ENCODE results near the gene RHBG. TPM values are rescaled to one million over a fixed set of nuclear protein-coding genes. Genes with fewer than 3 reads are reported as not detected.

Gene RHBG
- total and polyA plus RNA-seq, 2 experiments from 2014 or later = 1.2 to 1.6 TPM

DNA sequence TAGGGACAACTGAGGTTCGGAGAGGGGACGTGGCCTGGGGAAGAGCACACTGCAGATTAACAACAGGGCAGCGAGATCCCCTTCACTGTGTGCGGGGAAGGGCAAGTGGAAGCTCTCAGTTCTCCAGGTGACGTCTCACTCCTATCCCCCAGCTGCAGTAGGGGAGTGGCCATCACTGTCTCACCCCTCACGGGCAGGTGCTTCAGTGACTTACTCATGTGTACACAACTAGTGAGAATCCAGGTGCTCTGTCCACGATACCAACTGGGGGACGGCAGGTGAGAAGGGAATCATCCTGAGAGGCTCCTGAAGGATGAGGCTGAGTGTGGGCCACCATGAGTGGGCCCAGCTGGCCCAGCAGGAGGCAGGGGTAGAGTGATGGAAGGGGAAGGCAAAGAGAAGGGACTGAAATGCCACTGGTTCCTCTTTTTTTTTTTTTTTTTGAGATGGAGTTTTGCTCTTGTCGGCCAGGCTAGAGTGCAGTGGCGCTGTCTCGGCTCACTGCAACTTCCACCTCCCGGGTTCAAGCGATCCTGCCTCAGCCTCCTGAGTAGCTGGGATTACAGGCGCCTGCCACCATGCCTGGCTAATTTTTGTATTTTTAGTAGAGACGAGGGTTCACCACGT, 25.9 kb downstream of the RHBG start (continued):
- TF ChIP-seq STAT1 (IDR thresholded peaks at IDR 0.05; ENCODE audit: unreplicated experiment) (no peak), NANOG (IDR thresholded peaks at IDR 0.05; ENCODE audit: borderline replicate concordance) (no peak), EZH2phosphoT487 (IDR thresholded peaks at IDR 0.05; ENCODE audit: unreplicated experiment) (no peak), JUNB (IDR thresholded peaks at IDR 0.05; ENCODE audit: unreplicated experiment) (no peak)
- TF ChIP-seq, protein P1, sequence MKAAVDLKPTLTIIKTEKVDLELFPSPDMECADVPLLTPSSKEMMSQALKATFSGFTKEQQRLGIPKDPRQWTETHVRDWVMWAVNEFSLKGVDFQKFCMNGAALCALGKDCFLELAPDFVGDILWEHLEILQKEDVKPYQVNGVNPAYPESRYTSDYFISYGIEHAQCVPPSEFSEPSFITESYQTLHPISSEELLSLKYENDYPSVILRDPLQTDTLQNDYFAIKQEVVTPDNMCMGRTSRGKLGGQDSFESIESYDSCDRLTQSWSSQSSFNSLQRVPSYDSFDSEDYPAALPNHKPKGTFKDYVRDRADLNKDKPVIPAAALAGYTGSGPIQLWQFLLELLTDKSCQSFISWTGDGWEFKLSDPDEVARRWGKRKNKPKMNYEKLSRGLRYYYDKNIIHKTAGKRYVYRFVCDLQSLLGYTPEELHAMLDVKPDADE (IDR thresholded peaks at IDR 0.05) = no peak
- TF ChIP-seq, protein P2, sequence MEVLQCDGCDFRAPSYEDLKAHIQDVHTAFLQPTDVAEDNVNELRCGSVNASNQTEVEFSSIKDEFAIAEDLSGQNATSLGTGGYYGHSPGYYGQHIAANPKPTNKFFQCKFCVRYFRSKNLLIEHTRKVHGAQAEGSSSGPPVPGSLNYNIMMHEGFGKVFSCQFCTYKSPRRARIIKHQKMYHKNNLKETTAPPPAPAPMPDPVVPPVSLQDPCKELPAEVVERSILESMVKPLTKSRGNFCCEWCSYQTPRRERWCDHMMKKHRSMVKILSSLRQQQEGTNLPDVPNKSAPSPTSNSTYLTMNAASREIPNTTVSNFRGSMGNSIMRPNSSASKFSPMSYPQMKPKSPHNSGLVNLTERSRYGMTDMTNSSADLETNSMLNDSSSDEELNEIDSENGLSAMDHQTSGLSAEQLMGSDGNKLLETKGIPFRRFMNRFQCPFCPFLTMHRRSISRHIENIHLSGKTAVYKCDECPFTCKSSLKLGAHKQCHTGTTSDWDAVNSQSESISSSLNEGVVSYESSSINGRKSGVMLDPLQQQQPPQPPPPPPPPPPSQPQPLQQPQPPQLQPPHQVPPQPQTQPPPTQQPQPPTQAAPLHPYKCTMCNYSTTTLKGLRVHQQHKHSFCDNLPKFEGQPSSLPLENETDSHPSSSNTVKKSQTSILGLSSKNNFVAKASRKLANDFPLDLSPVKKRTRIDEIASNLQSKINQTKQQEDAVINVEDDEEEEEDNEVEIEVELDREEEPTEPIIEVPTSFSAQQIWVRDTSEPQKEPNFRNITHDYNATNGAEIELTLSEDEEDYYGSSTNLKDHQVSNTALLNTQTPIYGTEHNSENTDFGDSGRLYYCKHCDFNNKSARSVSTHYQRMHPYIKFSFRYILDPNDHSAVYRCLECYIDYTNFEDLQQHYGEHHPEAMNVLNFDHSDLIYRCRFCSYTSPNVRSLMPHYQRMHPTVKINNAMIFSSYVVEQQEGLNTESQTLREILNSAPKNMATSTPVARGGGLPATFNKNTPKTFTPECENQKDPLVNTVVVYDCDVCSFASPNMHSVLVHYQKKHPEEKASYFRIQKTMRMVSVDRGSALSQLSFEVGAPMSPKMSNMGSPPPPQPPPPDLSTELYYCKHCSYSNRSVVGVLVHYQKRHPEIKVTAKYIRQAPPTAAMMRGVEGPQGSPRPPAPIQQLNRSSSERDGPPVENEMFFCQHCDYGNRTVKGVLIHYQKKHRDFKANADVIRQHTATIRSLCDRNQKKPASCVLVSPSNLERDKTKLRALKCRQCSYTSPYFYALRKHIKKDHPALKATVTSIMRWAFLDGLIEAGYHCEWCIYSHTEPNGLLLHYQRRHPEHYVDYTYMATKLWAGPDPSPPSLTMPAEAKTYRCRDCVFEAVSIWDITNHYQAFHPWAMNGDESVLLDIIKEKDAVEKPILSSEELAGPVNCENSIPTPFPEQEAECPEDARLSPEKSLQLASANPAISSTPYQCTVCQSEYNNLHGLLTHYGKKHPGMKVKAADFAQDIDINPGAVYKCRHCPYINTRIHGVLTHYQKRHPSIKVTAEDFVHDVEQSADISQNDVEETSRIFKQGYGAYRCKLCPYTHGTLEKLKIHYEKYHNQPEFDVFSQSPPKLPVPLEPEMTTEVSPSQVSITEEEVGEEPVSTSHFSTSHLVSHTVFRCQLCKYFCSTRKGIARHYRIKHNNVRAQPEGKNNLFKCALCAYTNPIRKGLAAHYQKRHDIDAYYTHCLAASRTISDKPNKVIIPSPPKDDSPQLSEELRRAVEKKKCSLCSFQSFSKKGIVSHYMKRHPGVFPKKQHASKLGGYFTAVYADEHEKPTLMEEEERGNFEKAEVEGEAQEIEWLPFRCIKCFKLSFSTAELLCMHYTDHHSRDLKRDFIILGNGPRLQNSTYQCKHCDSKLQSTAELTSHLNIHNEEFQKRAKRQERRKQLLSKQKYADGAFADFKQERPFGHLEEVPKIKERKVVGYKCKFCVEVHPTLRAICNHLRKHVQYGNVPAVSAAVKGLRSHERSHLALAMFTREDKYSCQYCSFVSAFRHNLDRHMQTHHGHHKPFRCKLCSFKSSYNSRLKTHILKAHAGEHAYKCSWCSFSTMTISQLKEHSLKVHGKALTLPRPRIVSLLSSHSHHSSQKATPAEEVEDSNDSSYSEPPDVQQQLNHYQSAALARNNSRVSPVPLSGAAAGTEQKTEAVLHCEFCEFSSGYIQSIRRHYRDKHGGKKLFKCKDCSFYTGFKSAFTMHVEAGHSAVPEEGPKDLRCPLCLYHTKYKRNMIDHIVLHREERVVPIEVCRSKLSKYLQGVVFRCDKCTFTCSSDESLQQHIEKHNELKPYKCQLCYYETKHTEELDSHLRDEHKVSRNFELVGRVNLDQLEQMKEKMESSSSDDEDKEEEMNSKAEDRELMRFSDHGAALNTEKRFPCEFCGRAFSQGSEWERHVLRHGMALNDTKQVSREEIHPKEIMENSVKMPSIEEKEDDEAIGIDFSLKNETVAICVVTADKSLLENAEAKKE (CRISPR knock-in tag; IDR thresholded peaks at IDR 0.05) = no peak

DNA sequence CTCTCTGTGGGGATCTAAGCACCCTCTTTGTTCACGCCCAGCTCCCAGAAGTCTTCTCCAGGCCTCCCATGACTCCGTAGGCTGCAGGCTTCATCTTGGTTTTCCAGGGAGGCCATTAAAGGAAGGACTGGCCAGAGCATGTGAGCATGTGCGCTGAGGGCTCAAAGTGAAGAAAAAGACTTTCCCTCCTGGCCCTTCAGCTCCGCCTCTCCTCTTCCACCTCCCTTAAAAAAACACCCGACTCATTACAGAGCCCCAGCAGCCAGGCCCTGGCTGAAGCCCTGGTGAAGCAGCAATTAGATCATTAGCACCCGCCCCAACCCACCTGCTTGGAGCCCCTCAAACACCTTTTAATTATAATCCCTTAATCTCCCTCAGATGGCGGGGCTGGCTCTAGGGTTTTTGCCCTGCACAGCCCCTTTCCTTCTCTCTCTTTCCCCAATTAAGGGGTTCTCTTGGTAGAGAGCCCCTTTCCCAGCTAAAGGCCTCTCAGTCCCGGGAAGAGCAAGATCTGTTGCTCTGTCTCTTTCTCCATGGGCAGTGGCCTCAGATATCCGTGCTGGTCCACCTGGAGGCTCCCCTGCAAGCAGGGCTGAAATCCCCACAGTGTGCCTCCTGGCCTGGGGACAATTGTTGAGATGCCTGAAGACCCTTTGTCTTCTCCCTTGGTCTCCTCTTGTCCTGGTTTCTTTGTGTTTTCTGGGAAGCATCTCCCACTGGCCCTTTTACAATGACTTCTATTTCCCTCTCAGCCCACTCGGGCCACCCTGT, 30.5 kb downstream of the RHBG start:
- Mint-ChIP-seq H3K4me1 (peaks cover 28% of the 10 kb centered on the region), H3K36me3 (ENCODE audit: low read depth) (peaks cover 7% of the 10 kb centered on the region; the same call in 2 of the 3 replicates), H3K27ac (no peak overlapping the region), H3K4me3 (no peak overlapping the region; the same call in 2 of the 3 replicates), H3K27me3 (ENCODE audit: insufficient read depth, low read depth, poor library complexity) (peaks cover 22% of the 10 kb centered on the region), H3K9me3 (peaks cover 3% of the 10 kb centered on the region)
- Histone ChIP-seq H3K36me3 (ENCODE audit: insufficient read depth) (no peaks in the 10 kb centered on the region), H3K27me3 (ENCODE audit: insufficient read depth) (no peaks in the 10 kb centered on the region), H3K27ac (ENCODE audit: low read depth) (no peak overlapping the region), H3K4me2 (peak overlapping the region; percentile 38; the same call in 1 of the 2 replicates), H3K9me2 (ENCODE audit: insufficient read depth) (no peaks in the 10 kb centered on the region), H3K4me3 (no peak overlapping the region), H3K79me2 (replicated peaks; ENCODE audit: insufficient read depth) (no peaks in the 10 kb centered on the region), H2AFZ (peak overlapping the region; percentile 74), H3F3A (replicated peaks; ENCODE audit: low read depth) (peaks cover 4% of the 10 kb centered on the region; the same call in 1 of the 2 replicates), H4K20me1 (replicated peaks; ENCODE audit: insufficient read depth) (no peaks in the 10 kb centered on the region), H3K4me1 (ENCODE audit: insufficient read depth) (peaks cover 33% of the 10 kb centered on the region)
- TF ChIP-seq STAT1 (IDR thresholded peaks at IDR 0.05; ENCODE audit: unreplicated experiment) = no peak
- TF ChIP-seq, protein P2 (CRISPR knock-in tag; IDR thresholded peaks at IDR 0.05) = no peak
- DNase-seq (ENCODE audit: low spot score) (no peak), ATAC-seq (peak; percentile 5; the same call in 1 of the 3 replicates)

Data from GM23338 (cell line).